ENCODE data around the gene TMEM168. TPM values are rescaled to one million over a fixed set of nuclear protein-coding genes. Genes with fewer than 3 reads are reported as not detected.

Gene TMEM168
- polyA plus RNA-seq, 10 donors = 20.5 to 36.9 (median 31.9) TPM

DNA sequence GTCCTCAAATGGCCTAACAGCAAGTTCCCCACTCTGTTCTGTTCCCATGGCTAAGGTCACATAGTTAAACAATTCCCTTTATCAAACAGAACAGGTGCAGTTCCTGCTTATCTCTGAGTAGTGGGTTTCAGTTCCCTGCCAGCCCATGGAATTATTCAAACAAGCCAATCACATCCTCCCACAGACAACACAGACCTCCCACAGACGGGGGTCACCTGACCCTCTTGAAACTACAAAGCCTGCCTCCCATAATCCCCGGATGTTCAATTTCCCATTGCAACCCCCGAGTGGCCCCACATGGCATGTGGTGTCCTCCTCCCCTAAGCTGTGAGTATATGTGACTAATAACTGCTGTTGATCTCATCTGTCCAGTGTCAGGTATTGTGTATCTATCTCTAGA lies 64.1 kb downstream of the TMEM168 start:
- DNase-seq = no peak

DNA sequence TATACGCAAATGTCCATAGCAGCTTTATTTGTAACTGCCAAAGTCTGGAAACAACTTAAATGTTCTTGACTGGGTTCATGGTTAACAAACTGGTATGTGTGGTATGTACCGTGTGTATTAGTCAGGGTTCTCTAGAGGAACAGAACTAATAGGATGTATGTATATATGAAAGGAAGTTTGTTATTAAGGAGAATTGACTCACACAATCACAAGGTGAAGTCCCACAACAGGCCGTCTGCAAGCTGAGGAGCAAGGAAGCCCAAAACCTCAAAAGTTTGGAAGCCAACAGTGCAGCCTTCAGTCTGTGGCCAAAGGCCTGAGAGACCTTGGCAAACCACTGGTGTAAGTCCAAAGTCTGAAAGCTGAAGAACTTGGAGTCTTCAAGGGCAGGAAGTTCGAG lies 66.8 kb downstream of the TMEM168 start:
- DNase-seq = no peak

DNA sequence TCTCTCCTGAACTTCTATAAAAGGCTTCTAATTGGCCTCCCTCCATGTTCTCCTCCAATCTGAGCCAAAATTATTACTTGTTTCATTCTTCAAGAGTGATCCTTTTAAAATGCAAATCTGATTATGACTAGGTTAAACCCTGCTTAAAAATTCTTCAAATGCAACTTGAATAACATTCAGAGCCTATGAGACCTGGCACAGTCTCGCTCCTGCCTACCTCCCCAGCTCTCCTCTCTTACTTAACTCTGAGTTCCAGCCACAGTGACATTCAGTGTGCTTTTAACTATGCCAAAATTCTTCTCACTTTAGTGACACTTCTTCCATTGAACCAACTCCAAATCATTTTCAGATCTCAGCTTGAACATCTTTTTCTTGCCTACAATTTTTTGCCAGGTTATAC lies 68.8 kb downstream of the TMEM168 start:
- no peak for DNase-seq

DNA sequence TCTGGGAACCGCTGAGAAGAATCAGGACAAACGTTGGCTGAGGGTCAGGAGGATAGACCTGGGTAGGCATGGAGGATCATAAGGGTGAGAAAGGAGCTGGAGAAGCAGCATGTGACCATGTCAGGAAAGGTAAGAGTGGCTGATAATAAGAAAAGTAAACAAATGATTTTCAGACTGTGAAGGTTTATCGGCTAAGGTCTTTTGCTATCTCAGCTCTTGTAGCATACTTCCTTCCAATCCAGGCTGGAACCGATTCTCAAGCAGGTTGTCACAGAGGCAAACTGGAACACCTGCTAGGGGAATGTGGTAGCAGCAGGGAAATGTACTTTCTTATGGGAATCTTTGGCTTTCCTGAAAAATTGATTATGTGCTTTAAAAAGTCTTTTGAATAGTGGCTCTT lies 74.7 kb downstream of the TMEM168 start:
- DNase-seq = no peak

DNA sequence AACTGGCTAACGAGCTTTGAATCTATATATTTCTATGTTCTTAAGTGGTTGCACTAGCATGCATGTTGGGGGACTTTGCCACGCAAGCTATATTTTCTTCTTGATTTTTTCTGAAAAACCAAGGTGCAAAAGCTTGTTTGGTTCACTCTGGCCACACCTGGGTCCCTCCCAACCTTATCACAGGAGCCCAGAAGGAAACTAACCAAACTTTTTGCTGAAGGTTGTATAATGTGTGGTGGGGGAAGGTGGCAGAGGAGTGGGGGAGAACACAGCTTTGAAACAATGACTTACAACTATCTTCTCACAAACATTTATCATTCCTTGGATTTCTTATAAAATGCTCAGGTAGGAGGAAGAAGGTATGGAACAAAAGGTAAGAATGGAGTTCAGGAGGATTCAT lies 75.3 kb downstream of the TMEM168 start:
- no peak for DNase-seq

All from muscle of back (tissue), 11 donors.